Left lung (tissue), 10 donors: ENCODE data around the gene OAF. TPM values are rescaled to one million over a fixed set of nuclear protein-coding genes. Genes with fewer than 3 reads are reported as not detected.

ENCODE experiments used
- ATAC-seq: fragments of 200-7000 bp; cut with Tn5 transposase; one replicate; pipeline ENCODE4 v1.9.1; 2020; ENCODE audit warnings: moderate library complexity
- DNase-seq, 4 donors: peaks; one replicate each; pipeline ENCODE4 v3.0.0-alpha.2; 2013 to 2020
- H3K27ac ChIP-seq, 2 donors: fragments of 200-600 bp; sonication (generic) in 1 of 2; one replicate each; pipeline versions ENCODE4 v1.5.0 to v1.8.0; 2020 to 2021
- H3K27me3 ChIP-seq, 2 donors: fragments of 200-600 bp; sonication (generic) in 1 of 2; one replicate each; pipeline versions ENCODE4 v1.5.0 to v1.8.0; 2020 to 2021
- H3K36me3 ChIP-seq, 2 donors: fragments of 200-600 bp; sonication (generic) in 1 of 2; one replicate each; pipeline versions ENCODE4 v1.5.0 to v1.8.0; 2020 to 2021
- H3K4me1 ChIP-seq, 2 donors: fragments of 200-600 bp; one replicate each; pipeline ENCODE4 v1.8.0; 2021
- H3K4me3 ChIP-seq, 2 donors: fragments of 200-600 bp; sonication (generic) in 1 of 2; one replicate each; pipeline versions ENCODE4 v1.5.0 to v1.8.0; 2020 to 2021; ENCODE audit warnings: mild to moderate bottlenecking in 1 of 2
- H3K9me3 ChIP-seq, 2 donors: fragments of 200-600 bp; sonication (generic) in 1 of 2; one replicate each; pipeline versions ENCODE4 v1.5.0 to v1.8.0; 2020 to 2021
- CTCF ChIP-seq, 2 donors: fragments of 200-600 bp; sonication (generic) in 1 of 2; IDR thresholded peaks; one replicate each; pipeline versions ENCODE4 v1.5.0 to v1.8.0; 2021; ENCODE audit warnings: antibody characterized with exemption in 2 of 2
- intact Hi-C, 2 donors: fragments of 100-400 bp; cut with DNase I; formaldehyde crosslinking; loops; one replicate each; pipeline versions ENCODE4 v1.11.2 to v1.14.2; 2022
- polyA plus RNA-seq, 6 donors: library from polyadenylated mRNA; unstranded; fragments of 120-200 nt; gene quantifications; one replicate each; pipeline ENCODE4 v1.2.1, GENCODE V29; 2013; ENCODE audit not compliant: insufficient read length in 6 of 6
- total RNA-seq, 2 donors: library from RNA; stranded (reverse); fragmentation: NEBNext Ultra II Directional; extraction: Animal tissue kit (Norgen Biotek cat#: 25700); gene quantifications; one replicate each; pipeline ENCODE4 v1.2.1, GENCODE V29; 2021
- donor health status: DM: no; HTN: yes; CAD: no.
- donor health status: DM: no; HTN: no; CAD: no.

Gene OAF
- total and polyA plus RNA-seq, 8 donors = 19.5 to 38.0 (median 28.0) TPM

GRCh38 chr11:120191058-120191457 is 19.8 kb upstream of the OAF start:
- H3K36me3 ChIP-seq = no peaks in the 10 kb centered on the region
- no peak overlapping the region for H3K4me3 ChIP-seq
- ATAC-seq = no peak
- DNase-seq = no peak
- H3K27ac ChIP-seq = no peak overlapping the region
- H3K9me3 ChIP-seq = no peaks in the 10 kb centered on the region
- intact Hi-C loops = no loop called here
- H3K4me1 ChIP-seq = no peaks in the 10 kb centered on the region
- no peak for TF ChIP-seq CTCF (IDR thresholded peaks at IDR 0.05)
- peaks cover 0 to 14% of the 10 kb centered on the region in 2 donors for H3K27me3 ChIP-seq

- Histone ChIP-seq H3K9me3 (no peaks in the 10 kb centered on the region), H3K4me1 (no peaks in the 10 kb centered on the region), H3K27me3 (peaks cover 0 to 23% of the 10 kb centered on the region in 2 donors), H3K4me3 (no peak overlapping the region), H3K36me3 (no peaks in the 10 kb centered on the region), H3K27ac (no peak overlapping the region)
- DNase-seq = no peak
- no peak for TF ChIP-seq CTCF (IDR thresholded peaks at IDR 0.05)
- ATAC-seq = no peak
- intact Hi-C loops = no loop called here
Observed at GRCh38 chr11:120192831-120193625, 17.8 kb upstream of the OAF start.

GRCh38 chr11:120194166-120194565 is 16.7 kb upstream of the OAF start:
- TF ChIP-seq CTCF (IDR thresholded peaks at IDR 0.05) = no peak
- Histone ChIP-seq H3K4me3 (no peak overlapping the region), H3K27me3 (peaks cover 0 to 26% of the 10 kb centered on the region in 2 donors), H3K9me3 (no peaks in the 10 kb centered on the region), H3K27ac (no peak overlapping the region), H3K36me3 (no peaks in the 10 kb centered on the region), H3K4me1 (no peaks in the 10 kb centered on the region)
- intact Hi-C loops = no loop called here
- DNase-seq (no peak), ATAC-seq (no peak)

GRCh38 chr11:120195601-120196320 is 15.1 kb upstream of the OAF start:
- no peak for DNase-seq
- no peaks in the 10 kb centered on the region for H3K9me3 ChIP-seq
- H3K4me1 ChIP-seq = no peaks in the 10 kb centered on the region
- peaks cover 0 to 33% of the 10 kb centered on the region in 2 donors for H3K27me3 ChIP-seq
- no peaks in the 10 kb centered on the region for H3K36me3 ChIP-seq
- intact Hi-C loops = no loop called here
- H3K4me3 ChIP-seq = no peak overlapping the region
- no peak overlapping the region for H3K27ac ChIP-seq
- ATAC-seq = no peak
- no peak for TF ChIP-seq CTCF (IDR thresholded peaks at IDR 0.05)

- H3K36me3 ChIP-seq = no peaks in the 10 kb centered on the region
- no peak overlapping the region for H3K27ac ChIP-seq
- no peak overlapping the region for H3K4me3 ChIP-seq
- H3K9me3 ChIP-seq = no peaks in the 10 kb centered on the region
- H3K27me3 ChIP-seq = peaks cover 0 to 26% of the 10 kb centered on the region in 2 donors
- no peaks in the 10 kb centered on the region for H3K4me1 ChIP-seq
- ATAC-seq = no peak
- no peak for DNase-seq
- no peak for TF ChIP-seq CTCF (IDR thresholded peaks at IDR 0.05)
- intact Hi-C loops = no loop called here
Observed at GRCh38 chr11:120196826-120197225, 14.0 kb upstream of the OAF start.
